Activated T-cell treated with anti-CD3 and anti-CD28 coated beads, Interleukin-2, amount 50 U/mL, for 4 hours (primary cell): Measurements from ENCODE around the gene RASSF3. TPM values are rescaled to one million over a fixed set of nuclear protein-coding genes. Genes with fewer than 3 reads are reported as not detected.
"Not testable (repeated sequence)": the region's sequence is repeated elsewhere in the genome, so short reads cannot be mapped to it uniquely, and the experiment has no call there.

ENCODE experiments used
- ATAC-seq, 2 donors: fragments of 200-7000 bp; cut with Tn5 transposase; one replicate each; pipeline ENCODE4 v1.10.0; 2021
- DNase-seq: peaks from one replicate; pipeline ENCODE4 v3.0.0-alpha.2; 2020
- H3K27me3 Mint-ChIP-seq: one replicate; pipeline ENCODE4 v1.8.0; 2021; ENCODE audit warnings: low read depth, mixed read lengths
- H3K36me3 Mint-ChIP-seq: one replicate; pipeline ENCODE4 v1.8.0; 2022; ENCODE audit warnings: mixed read lengths; ENCODE audit not compliant: insufficient read depth
- H3K4me1 Mint-ChIP-seq: one replicate; pipeline ENCODE4 v1.8.0; 2021; ENCODE audit warnings: low read depth, mixed read lengths
- H3K4me3 Mint-ChIP-seq: one replicate; pipeline ENCODE4 v1.8.0; 2021; ENCODE audit warnings: mild to moderate bottlenecking, moderate library complexity, mixed read lengths
- H3K9me3 Mint-ChIP-seq: one replicate; pipeline ENCODE4 v1.8.0; 2021; ENCODE audit warnings: mixed read lengths
- total RNA-seq, 3 donors: library from RNA; stranded (reverse); gene quantifications; one replicate each; pipeline ENCODE4 v1.2.1, GENCODE V29; 2021

The RASSF3 gene
- total RNA-seq, 3 donors from 2014 or later, result 44.2 to 47.6 (median 46.2) TPM

DNA sequence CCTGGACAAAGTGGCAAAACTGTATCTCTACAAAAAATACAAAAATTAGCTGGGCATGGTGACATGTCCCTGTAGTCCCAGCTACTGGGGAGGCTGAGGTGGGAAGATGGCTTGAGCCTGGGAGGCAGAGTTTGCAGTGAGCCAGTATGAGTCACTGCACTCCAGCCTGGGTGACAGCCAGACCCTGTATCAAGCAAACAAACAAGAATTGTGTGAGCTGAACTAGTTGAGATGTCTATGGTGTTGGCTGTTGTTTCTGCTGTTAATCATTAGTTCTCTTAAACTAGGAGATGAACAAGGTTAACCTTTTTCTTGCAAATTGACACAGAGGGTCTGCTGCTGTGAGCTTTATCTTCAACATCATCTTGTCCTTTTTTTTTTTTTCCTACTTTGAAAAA is 23.6 kb downstream of the RASSF3 start:
- ATAC-seq (peak; percentile 69 to 82), DNase-seq (no peak)
- Mint-ChIP-seq H3K27me3 (no peaks in the 10 kb centered on the region), H3K4me3 (no peak overlapping the region), H3K4me1 (peaks cover 77% of the 10 kb centered on the region), H3K9me3 (peaks cover 8% of the 10 kb centered on the region), H3K36me3 (peaks cover 38% of the 10 kb centered on the region)

DNA sequence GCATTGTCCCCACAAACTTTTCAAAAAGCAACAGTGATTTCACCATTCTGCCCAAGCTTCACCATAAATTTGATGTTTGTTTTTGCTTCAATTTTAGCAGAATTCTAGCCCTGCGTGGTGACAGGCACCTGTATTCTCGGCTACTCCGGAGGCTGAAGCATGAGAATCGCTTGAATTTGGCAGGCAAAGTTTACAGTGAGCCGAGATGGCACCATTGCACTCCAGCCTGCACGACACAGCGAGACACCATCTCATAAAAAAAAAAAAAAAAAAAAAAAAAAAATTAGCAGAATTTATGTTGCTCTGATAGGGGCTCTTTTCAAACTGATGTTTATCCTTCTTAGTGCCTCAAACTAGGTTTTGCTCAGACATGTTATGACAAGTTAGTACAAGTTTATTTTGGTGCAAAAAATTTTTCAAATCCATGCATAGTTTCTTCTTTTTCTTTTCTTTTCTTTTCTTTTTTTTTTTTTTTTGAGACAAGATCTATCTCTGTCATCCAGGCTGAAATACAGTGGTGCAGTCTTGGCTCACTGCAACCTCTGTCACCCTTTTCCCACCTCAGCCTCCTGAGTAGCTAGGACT is 24.3 kb downstream of the RASSF3 start:
- ATAC-seq (no peak), DNase-seq (no peak)
- Mint-ChIP-seq H3K4me1 (peaks cover 80% of the 10 kb centered on the region), H3K4me3 (no peak overlapping the region), H3K27me3 (no peaks in the 10 kb centered on the region), H3K9me3 (peaks cover 8% of the 10 kb centered on the region), H3K36me3 (peaks cover 37% of the 10 kb centered on the region)

DNA sequence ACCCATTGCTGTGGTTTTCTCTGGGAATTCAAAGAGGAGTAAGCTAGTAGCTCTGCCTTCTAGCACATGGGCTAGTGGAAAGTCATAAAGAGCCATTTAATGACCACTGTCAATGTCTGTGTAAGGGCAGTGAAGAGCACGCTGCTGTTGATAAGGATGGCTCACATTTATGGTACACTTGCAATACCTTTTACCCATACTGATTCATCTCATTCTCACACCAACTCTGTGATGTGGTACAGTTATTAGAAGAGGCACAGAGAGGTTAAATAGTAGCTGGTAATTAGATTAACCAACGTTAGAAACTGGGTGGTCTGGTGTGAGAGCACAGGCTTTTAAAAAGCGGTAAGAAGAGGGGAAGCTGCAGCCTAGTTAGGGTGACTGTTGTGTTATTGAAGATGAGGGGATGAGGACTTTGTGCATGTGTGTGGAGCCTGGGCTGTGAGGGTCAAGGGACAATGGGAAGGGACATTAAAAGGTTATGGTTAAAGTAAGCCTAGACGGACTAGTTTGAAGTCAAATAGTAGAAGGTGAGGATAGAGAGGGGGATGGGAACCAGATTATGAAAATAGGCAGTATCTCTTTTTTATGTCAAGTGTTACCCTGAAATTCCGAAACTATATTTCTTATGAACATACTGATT is 25.2 kb downstream of the RASSF3 start:
- H3K4me3 Mint-ChIP-seq, result no peak overlapping the region
- DNase-seq (no peak), ATAC-seq (peak; percentile 24 to 46)
- H3K4me1 Mint-ChIP-seq, result peaks cover 83% of the 10 kb centered on the region
- H3K27me3 Mint-ChIP-seq, result no peaks in the 10 kb centered on the region
- H3K9me3 Mint-ChIP-seq, result peaks cover 8% of the 10 kb centered on the region
- peaks cover 37% of the 10 kb centered on the region for H3K36me3 Mint-ChIP-seq

DNA sequence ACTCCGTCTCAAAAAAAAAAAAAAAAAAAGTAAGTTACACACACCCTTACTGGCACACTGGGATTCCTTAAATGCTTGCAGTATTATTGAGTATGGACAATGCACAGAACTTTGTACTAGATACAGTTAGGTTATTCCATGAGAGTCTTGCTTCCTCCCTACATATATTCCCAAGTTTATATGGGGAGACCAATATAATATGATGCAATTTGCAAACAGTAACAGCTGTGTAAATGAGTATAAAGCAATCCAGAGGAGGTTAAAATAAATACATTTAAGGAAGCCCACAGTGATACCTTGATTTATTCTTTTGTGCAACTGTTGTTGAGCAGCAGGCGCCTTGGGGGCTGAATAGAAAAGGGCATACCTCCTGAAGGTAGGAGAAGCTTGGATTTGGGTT is 26.6 kb downstream of the RASSF3 start:
- Mint-ChIP-seq H3K9me3 (peaks cover 7% of the 10 kb centered on the region), H3K4me1 (peaks cover 70% of the 10 kb centered on the region), H3K36me3 (peaks cover 23% of the 10 kb centered on the region), H3K4me3 (no peak overlapping the region), H3K27me3 (no peaks in the 10 kb centered on the region)
- no peak for DNase-seq
- no peak for ATAC-seq

DNA sequence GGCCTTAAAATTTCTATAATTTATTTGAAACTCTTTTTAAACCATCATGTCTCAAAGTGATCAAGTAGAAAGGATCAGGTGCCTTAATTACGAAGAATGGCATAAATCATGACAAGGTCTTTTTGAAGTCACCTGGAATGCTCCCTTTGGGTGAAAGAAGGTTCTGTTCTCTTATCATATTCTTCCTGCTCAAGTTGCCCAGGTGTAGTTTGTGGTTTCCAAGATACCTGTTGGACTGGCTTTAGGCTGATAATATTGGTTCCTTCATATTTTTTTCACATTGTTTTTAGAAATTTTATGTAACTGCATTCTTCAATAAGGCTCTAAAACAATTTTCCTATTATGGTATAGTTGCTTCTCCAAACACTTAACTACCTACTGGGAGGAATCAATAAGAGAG is 29.2 kb downstream of the RASSF3 start:
- H3K27me3 Mint-ChIP-seq, result no peaks in the 10 kb centered on the region
- peaks cover 11% of the 10 kb centered on the region for H3K36me3 Mint-ChIP-seq
- H3K4me1 Mint-ChIP-seq, result peaks cover 68% of the 10 kb centered on the region
- DNase-seq (no peak), ATAC-seq (no peak)
- H3K4me3 Mint-ChIP-seq, result no peak overlapping the region
- H3K9me3 Mint-ChIP-seq, result no peaks in the 10 kb centered on the region

DNA sequence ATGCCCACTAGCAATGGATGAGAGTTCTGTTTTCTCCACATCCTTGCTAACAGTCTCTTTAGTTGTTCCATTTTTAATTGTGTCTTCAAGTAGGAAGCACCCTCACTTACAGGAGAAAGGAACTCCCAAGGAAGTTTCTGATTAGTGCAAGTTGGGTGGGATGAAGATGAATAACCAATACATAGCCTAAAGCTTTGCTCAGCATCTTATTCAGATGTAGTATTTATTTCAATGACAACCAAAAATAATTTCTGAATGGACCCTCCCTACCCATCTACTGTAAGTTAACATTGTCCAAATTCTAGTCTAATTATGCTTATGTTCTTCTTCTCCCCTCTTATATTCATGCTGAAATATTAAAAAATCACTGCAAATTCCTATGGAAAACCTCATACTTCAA is 36.0 kb downstream of the RASSF3 start:
- Mint-ChIP-seq H3K9me3 (no peaks in the 10 kb centered on the region), H3K36me3 (peaks cover 13% of the 10 kb centered on the region), H3K27me3 (no peaks in the 10 kb centered on the region), H3K4me1 (peaks cover 75% of the 10 kb centered on the region), H3K4me3 (no peak overlapping the region)
- no peak for DNase-seq
- no peak for ATAC-seq

DNA sequence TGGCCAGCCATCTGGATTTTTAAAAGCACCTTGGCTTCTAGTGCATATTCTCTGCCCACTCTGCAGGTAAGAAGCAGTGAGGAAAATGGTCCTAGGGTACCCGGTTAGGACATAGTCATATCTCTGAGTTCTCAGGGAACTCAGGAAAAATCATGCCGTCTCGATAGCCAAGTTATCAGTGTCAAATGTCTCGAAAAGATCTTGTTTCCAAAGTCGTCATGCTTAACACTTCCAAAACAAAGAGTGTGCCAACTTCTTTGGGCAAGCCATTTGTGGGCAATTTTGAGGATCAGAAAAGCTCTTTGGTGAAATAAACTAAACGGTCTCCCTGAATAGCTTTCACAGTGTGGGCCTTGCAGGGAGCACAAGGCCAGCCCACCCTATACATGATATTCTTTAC is 39.2 kb downstream of the RASSF3 start:
- Mint-ChIP-seq H3K27me3 (no peaks in the 10 kb centered on the region), H3K36me3 (peaks cover 13% of the 10 kb centered on the region), H3K4me1 (peaks cover 81% of the 10 kb centered on the region), H3K4me3 (no peak overlapping the region), H3K9me3 (no peaks in the 10 kb centered on the region)
- DNase-seq, result no peak
- no peak for ATAC-seq

DNA sequence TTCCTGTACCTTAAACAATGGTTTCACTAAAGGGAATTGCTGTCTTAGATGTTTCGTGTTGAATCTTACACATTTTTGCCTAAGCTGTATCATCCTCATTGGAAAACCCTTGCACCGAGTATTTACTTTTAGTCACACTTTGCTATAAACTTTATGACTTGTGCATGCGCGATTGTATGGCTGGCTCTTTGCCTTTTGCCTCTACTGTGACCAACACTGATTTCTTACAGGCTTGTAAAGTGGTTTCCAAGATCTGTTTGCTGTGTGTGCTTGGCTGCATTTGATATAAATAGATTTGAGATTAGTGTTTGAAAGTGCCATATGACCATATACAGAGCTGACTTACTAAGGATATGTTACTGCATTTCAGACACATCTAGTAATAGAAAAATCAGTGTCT is 40.5 kb downstream of the RASSF3 start:
- no peak for ATAC-seq
- H3K36me3 Mint-ChIP-seq, result peaks cover 11% of the 10 kb centered on the region
- no peak for DNase-seq
- H3K9me3 Mint-ChIP-seq, result no peaks in the 10 kb centered on the region
- H3K27me3 Mint-ChIP-seq, result no peaks in the 10 kb centered on the region
- peaks cover 78% of the 10 kb centered on the region for H3K4me1 Mint-ChIP-seq
- H3K4me3 Mint-ChIP-seq, result no peak overlapping the region

DNA sequence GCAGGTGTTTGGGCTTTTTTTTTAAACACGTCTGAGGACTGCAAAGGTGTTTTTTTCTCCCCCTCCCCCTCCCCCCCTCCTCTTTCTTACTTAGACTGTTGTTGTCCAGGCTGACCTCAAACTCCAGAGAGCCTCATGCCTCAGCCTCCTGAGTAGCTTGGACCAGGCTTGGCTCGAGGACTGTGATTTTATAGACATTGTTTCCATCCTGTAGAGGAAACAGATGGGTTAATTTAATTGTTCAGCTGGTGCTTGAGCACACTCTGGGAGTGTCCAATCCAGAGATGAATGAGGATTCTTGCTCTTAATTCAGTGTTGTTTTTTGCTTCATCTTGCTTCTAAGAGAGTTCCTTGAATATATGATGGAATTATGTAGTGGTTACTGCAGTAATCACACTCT is 42.1 kb downstream of the RASSF3 start:
- no peaks in the 10 kb centered on the region for H3K9me3 Mint-ChIP-seq
- H3K4me1 Mint-ChIP-seq, result peaks cover 81% of the 10 kb centered on the region
- no peaks in the 10 kb centered on the region for H3K27me3 Mint-ChIP-seq
- no peak overlapping the region for H3K4me3 Mint-ChIP-seq
- ATAC-seq, result no peak
- H3K36me3 Mint-ChIP-seq, result peaks cover 14% of the 10 kb centered on the region
- no peak for DNase-seq

DNA sequence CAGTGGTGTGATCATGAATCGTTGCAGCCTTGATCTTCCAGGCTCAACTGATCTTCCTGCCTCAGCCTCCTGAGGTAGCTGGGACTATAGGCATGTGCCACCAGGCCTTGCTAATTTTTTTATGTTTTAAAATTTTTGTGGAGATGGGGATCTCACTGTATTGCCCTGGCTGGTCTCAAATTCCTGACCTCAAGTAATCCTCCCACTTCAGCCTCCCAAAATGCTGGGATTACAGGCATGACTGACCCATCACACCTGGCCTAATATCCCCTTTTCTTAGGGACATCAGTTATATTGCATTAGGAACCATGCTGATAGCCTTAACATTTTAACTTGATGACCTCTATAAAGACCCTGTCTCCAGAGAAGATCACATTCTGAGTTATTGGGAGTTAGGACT is 42.8 kb downstream of the RASSF3 start:
- DNase-seq (no peak), ATAC-seq (no peak)
- Mint-ChIP-seq H3K9me3 (no peaks in the 10 kb centered on the region), H3K27me3 (no peaks in the 10 kb centered on the region), H3K36me3 (peaks cover 13% of the 10 kb centered on the region), H3K4me3 (no peak overlapping the region), H3K4me1 (peaks cover 83% of the 10 kb centered on the region)

DNA sequence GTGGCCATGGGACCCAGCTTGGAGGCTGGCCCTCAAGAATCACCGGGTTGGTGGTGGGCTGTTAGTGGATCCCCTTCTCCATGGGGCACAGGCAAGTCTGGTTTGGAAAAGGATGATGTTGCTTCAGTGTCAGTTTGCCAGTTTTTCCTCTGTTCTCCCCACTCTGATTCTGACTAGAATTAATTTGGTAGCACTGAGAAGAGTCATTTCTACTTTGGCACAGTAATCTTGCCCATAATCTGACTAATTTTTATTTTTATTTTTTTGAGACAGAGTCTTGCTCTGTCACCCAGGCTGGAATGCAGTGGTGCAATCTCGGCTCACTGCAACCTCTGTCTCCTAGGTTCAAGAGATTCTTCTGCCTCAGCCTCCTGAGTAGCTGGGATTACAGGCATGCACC is 43.6 kb downstream of the RASSF3 start:
- peaks cover 87% of the 10 kb centered on the region for H3K4me1 Mint-ChIP-seq
- H3K27me3 Mint-ChIP-seq, DNase-seq, H3K9me3 Mint-ChIP-seq, ATAC-seq, H3K4me3 Mint-ChIP-seq: not testable (repeated sequence)
- H3K36me3 Mint-ChIP-seq, result peaks cover 15% of the 10 kb centered on the region

DNA sequence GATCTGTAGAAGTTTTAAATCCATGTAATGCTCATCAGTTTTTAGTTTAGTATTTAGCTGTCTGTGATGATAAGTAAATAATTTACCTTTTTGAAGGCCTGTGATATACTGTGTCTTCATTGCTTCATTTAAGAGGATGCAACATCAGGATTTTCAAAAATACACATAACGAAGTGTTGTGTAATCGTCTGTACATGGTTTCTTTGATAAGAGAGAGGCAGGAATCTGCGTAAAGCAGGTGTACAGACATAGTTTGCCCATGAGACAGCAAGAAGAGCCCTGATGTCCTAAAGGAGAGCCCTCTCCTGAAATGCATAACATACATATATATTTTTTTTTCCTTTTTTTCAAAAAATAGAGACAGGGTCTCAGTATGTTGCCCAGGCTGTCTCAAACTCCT is 44.8 kb downstream of the RASSF3 start:
- no peak overlapping the region for H3K4me3 Mint-ChIP-seq
- no peaks in the 10 kb centered on the region for H3K9me3 Mint-ChIP-seq
- DNase-seq (no peak), ATAC-seq (no peak)
- no peaks in the 10 kb centered on the region for H3K27me3 Mint-ChIP-seq
- peaks cover 88% of the 10 kb centered on the region for H3K4me1 Mint-ChIP-seq
- peaks cover 13% of the 10 kb centered on the region for H3K36me3 Mint-ChIP-seq

DNA sequence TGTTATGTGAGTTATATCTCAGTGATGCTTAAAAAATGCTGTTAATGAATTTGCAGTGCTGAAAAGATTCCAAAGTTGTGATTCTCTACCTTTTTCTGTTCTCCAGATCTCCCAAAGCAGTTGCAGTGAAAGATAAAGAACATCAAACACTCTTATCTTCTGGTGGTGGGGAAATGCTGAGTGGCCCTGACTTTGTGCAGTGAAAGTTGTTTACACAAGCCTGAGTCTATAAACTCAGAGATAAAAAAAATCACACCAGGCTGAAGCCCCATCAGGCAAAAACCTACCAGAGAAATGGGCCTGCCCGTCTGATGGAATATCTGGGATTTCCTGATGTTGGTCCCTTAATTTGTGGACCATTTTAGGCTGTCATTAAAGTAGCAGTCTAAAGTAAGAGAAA is 46.1 kb downstream of the RASSF3 start:
- no peak for DNase-seq
- Mint-ChIP-seq H3K4me3 (no peak overlapping the region), H3K9me3 (no peaks in the 10 kb centered on the region), H3K4me1 (peaks cover 89% of the 10 kb centered on the region), H3K36me3 (peaks cover 10% of the 10 kb centered on the region), H3K27me3 (no peaks in the 10 kb centered on the region)
- ATAC-seq, result no peak

DNA sequence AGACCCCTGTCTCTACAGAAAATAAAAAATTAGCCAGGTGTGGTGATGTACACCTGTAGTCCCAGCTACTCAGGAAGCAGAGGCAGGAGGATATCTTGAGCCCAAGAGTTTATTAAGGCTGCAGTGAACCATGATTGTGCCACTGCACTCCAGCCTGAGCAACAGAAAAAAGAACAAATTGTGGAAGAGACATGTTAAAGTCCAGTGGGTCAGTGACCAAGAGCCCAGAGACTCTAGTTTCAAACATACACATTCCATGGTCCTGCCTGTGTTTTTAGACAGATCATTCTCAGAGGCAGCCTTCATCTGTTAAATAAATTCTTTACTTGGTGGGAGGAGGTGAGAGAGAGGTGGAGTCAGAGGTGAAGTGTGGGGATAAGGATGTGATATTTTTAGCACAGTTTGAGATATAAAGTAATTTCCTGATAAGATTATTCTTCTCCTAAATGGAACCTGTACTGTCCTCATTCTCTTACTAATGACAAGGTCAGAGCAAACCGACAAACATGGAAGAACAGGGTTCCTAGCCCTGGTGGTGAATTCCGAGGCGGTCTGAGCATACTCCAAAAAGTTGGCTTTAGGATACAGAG is 48.7 kb downstream of the RASSF3 start:
- DNase-seq (no peak), ATAC-seq (no peak)
- H3K36me3 Mint-ChIP-seq, result peaks cover 13% of the 10 kb centered on the region
- no peak overlapping the region for H3K4me3 Mint-ChIP-seq
- no peaks in the 10 kb centered on the region for H3K9me3 Mint-ChIP-seq
- H3K27me3 Mint-ChIP-seq, result no peaks in the 10 kb centered on the region
- peaks cover 82% of the 10 kb centered on the region for H3K4me1 Mint-ChIP-seq
